ENCODE results near the gene ABL1. TPM values are rescaled to one million over a fixed set of nuclear protein-coding genes. Genes with fewer than 3 reads are reported as not detected.

ABL1 gene
- polyA plus RNA-seq, 1 donor from 2014 or later: 18.5 TPM

- no peaks in the 10 kb centered on the region for H3K27me3 ChIP-seq (ENCODE audit: insufficient read depth, low read depth, low read length)
- H3K79me2 ChIP-seq (replicated peaks; ENCODE audit: insufficient read depth, low read length): no peaks in the 10 kb centered on the region
- no peak overlapping the region for H3K4me2 ChIP-seq (ENCODE audit: low read length)
- H3F3A ChIP-seq (ENCODE audit: insufficient read depth, low read length, poor library complexity, severe bottlenecking): no peaks in the 10 kb centered on the region
- TF ChIP-seq EZH2 (IDR thresholded peaks at IDR 0.05; ENCODE audit: borderline replicate concordance, insufficient read depth, low read length, poor library complexity, severe bottlenecking) (no peak), REST (IDR thresholded peaks at IDR 0.05; ENCODE audit: borderline replicate concordance) (no peak), SMC3 (conservative IDR thresholded peaks at IDR 0.05; ENCODE audit: poor library complexity) (no peak), RAD21 (conservative IDR thresholded peaks at IDR 0.05) (no peak), TAF1 (IDR thresholded peaks at IDR 0.05; ENCODE audit: low read depth) (no peak), CTCF (IDR thresholded peaks at IDR 0.05; ENCODE audit: poor library complexity, severe bottlenecking) (no peak), EP300 (conservative IDR thresholded peaks at IDR 0.05; ENCODE audit: poor library complexity, severe bottlenecking) (no peak), POLR2AphosphoS5 (IDR thresholded peaks at IDR 0.05) (no peak), MXI1 (conservative IDR thresholded peaks at IDR 0.05; ENCODE audit: poor library complexity, severe bottlenecking) (no peak)
- no peak overlapping the region for H3K4me3 ChIP-seq (ENCODE audit: low read length)
- no peak overlapping the region for H3K9ac ChIP-seq (ENCODE audit: low read length)
- no peaks in the 10 kb centered on the region for H3K9me3 ChIP-seq (ENCODE audit: low read length)
- H4K20me1 ChIP-seq (ENCODE audit: insufficient read depth): no peaks in the 10 kb centered on the region
- H3K27ac ChIP-seq (ENCODE audit: low read length): no peak overlapping the region
- no peaks in the 10 kb centered on the region for H3K36me3 ChIP-seq (ENCODE audit: insufficient read depth, low read length)
- H2AFZ ChIP-seq (ENCODE audit: low read depth, low read length): no peak overlapping the region
- no peaks in the 10 kb centered on the region for H3K9me2 ChIP-seq (ENCODE audit: insufficient read depth, low read length)
Observed at GRCh38 chr9:130880599-130881220, 45.7 kb downstream of the ABL1 start.

- Histone ChIP-seq H3K27me3 (ENCODE audit: insufficient read depth, low read depth, low read length) (no peaks in the 10 kb centered on the region), H3K9ac (ENCODE audit: low read length) (no peak overlapping the region), H3K36me3 (ENCODE audit: insufficient read depth, low read length) (no peaks in the 10 kb centered on the region), H3F3A (ENCODE audit: insufficient read depth, low read length, poor library complexity, severe bottlenecking) (no peaks in the 10 kb centered on the region), H4K20me1 (ENCODE audit: insufficient read depth) (no peaks in the 10 kb centered on the region), H3K79me2 (replicated peaks; ENCODE audit: insufficient read depth, low read length) (no peaks in the 10 kb centered on the region), H3K27ac (ENCODE audit: low read length) (no peak overlapping the region), H2AFZ (ENCODE audit: low read depth, low read length) (no peak overlapping the region), H3K4me2 (ENCODE audit: low read length) (no peak overlapping the region), H3K9me3 (ENCODE audit: low read length) (no peaks in the 10 kb centered on the region), H3K4me3 (ENCODE audit: low read length) (no peak overlapping the region), H3K9me2 (ENCODE audit: insufficient read depth, low read length) (no peaks in the 10 kb centered on the region)
- TF ChIP-seq MXI1 (conservative IDR thresholded peaks at IDR 0.05; ENCODE audit: poor library complexity, severe bottlenecking): no peak
- TF ChIP-seq EZH2 (IDR thresholded peaks at IDR 0.05; ENCODE audit: borderline replicate concordance, insufficient read depth, low read length, poor library complexity, severe bottlenecking): no peak
- TF ChIP-seq POLR2AphosphoS5 (IDR thresholded peaks at IDR 0.05): no peak
- no peak for TF ChIP-seq EP300 (conservative IDR thresholded peaks at IDR 0.05; ENCODE audit: poor library complexity, severe bottlenecking)
- TF ChIP-seq REST (IDR thresholded peaks at IDR 0.05; ENCODE audit: borderline replicate concordance): no peak
- TF ChIP-seq TAF1 (IDR thresholded peaks at IDR 0.05; ENCODE audit: low read depth): no peak
- no peak for TF ChIP-seq RAD21 (conservative IDR thresholded peaks at IDR 0.05)
- no peak for TF ChIP-seq CTCF (IDR thresholded peaks at IDR 0.05; ENCODE audit: poor library complexity, severe bottlenecking)
- TF ChIP-seq SMC3 (conservative IDR thresholded peaks at IDR 0.05; ENCODE audit: poor library complexity): no peak
Observed at GRCh38 chr9:130881516-130881915, 46.5 kb downstream of the ABL1 start.

Data from neural cell (in vitro differentiated cells).